Lung (tissue), 12 donors: ENCODE data around the gene ROR1. TPM values are rescaled to one million over a fixed set of nuclear protein-coding genes. Genes with fewer than 3 reads are reported as not detected.
A peak's percentile ranks its signal among the peaks of the same experiment; 100 is the strongest.

ENCODE experiments used
- ATAC-seq: fragments of 200-7000 bp; cut with Tn5 transposase; one replicate; pipeline ENCODE4 v1.9.1; 2020; ENCODE audit warnings: moderate number of reproducible peaks; ENCODE audit not compliant: insufficient read depth, low FRiP score
- DNase-seq, 3 donors: peaks; one replicate each; pipeline ENCODE4 v3.0.0-alpha.2; 2013 to 2017
- H3K27ac ChIP-seq, 2 donors: one replicate each; pipeline ENCODE4 v1.5.1; 2013; ENCODE audit warnings: mild to moderate bottlenecking in 2 of 2, moderate library complexity in 2 of 2, control low read depth in 1 of 2, inconsistent platforms in 1 of 2, low read depth in 1 of 2, low read length in 1 of 2
- H3K27me3 ChIP-seq, 3 donors: one replicate each; pipeline ENCODE4 v1.5.1; 2013; ENCODE audit warnings: low read length in 2 of 3; ENCODE audit not compliant: control insufficient read depth in 3 of 3, insufficient read depth in 3 of 3
- H3K36me3 ChIP-seq, 4 donors: one replicate each; pipeline ENCODE4 v1.5.1; 2013; ENCODE audit warnings: low read length in 4 of 4, mild to moderate bottlenecking in 1 of 4, moderate library complexity in 1 of 4; ENCODE audit not compliant: control insufficient read depth in 4 of 4, insufficient read depth in 4 of 4
- H3K4me1 ChIP-seq, 5 donors: one replicate each; pipeline ENCODE4 v1.5.1; 2013; ENCODE audit warnings: low read length in 5 of 5, mild to moderate bottlenecking in 2 of 5, moderate library complexity in 1 of 5; ENCODE audit not compliant: control insufficient read depth in 5 of 5, insufficient read depth in 5 of 5
- H3K4me3 ChIP-seq: one replicate; pipeline ENCODE4 v1.5.1; 2013; ENCODE audit warnings: mild to moderate bottlenecking, control low read depth, moderate library complexity
- H3K9ac ChIP-seq, 2 donors: one replicate each; pipeline ENCODE4 v1.5.1; 2013; ENCODE audit warnings: low read length in 2 of 2, control low read depth in 1 of 2; ENCODE audit not compliant: insufficient read depth in 1 of 2
- H3K9me3 ChIP-seq, 4 donors: one replicate each; pipeline ENCODE4 v1.5.1; 2013; ENCODE audit warnings: low read length in 3 of 4, mild to moderate bottlenecking in 1 of 4, moderate library complexity in 1 of 4; ENCODE audit not compliant: control insufficient read depth in 4 of 4, insufficient read depth in 3 of 4
- WGBS, 2 donors: extraction: QIAGEN DNeasy Blood & Tissue Kit; methylation state at CpG; one replicate each; pipeline ENCODE4 v1.1.7; 2013; 5-methylcytosine and 5-hydroxymethylcytosine counted together
- polyA plus RNA-seq, 2 donors: library from polyadenylated mRNA; stranded (reverse); fragments of 200-250 nt; gene quantifications; one replicate each; pipeline ENCODE4 v1.2.1, GENCODE V29; 2013
- total RNA-seq, 2 donors: library from RNA; depleted of rRNA in 1 of 2; stranded (reverse); fragments of >200 nt in 1 of 2; gene quantifications; one replicate each; pipeline ENCODE4 v1.2.1, GENCODE V29; 2014 to 2021
- TF ChIP-seq, protein P1 (sequence below): IDR thresholded peaks from 2 replicates; pipeline ENCODE4 v1.5.1; 2012; ENCODE audit warnings: mild to moderate bottlenecking; ENCODE audit errors: control extremely low read depth, extremely low read depth
- donor health status: control.
- donor health status: control.
- donor health status: Bipolar disorder and iron deficiency.
- donor health status: healthy.
- donor health status: DM: yes; HTN: yes; CAD: no.

ROR1 gene
- total and polyA plus RNA-seq, 4 donors, result 2.9 to 47.0 (median 14.0) TPM

- Histone ChIP-seq H3K4me3 (no peak overlapping the region), H3K9ac (no peak overlapping the region), H3K27me3 (no peaks in the 10 kb centered on the region), H3K36me3 (peaks cover 0 to 1% (median 0%) of the 10 kb centered on the region in 4 donors), H3K4me1 (peaks cover 0 to 32% (median 11%) of the 10 kb centered on the region in 5 donors), H3K9me3 (no peaks in the 10 kb centered on the region), H3K27ac (no peak overlapping the region)
- TF ChIP-seq, protein P1, sequence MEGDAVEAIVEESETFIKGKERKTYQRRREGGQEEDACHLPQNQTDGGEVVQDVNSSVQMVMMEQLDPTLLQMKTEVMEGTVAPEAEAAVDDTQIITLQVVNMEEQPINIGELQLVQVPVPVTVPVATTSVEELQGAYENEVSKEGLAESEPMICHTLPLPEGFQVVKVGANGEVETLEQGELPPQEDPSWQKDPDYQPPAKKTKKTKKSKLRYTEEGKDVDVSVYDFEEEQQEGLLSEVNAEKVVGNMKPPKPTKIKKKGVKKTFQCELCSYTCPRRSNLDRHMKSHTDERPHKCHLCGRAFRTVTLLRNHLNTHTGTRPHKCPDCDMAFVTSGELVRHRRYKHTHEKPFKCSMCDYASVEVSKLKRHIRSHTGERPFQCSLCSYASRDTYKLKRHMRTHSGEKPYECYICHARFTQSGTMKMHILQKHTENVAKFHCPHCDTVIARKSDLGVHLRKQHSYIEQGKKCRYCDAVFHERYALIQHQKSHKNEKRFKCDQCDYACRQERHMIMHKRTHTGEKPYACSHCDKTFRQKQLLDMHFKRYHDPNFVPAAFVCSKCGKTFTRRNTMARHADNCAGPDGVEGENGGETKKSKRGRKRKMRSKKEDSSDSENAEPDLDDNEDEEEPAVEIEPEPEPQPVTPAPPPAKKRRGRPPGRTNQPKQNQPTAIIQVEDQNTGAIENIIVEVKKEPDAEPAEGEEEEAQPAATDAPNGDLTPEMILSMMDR, result no peak
- DNase-seq (no peak), ATAC-seq (no peak)
- WGBS, 2 donors, result 51 to 64% methylated on average over 2 of the region's 2 CpGs
These were observed 941 bp upstream of the ROR1 start for GRCh38 chr1:63772876-63773275.

- no peaks in the 10 kb centered on the region for H3K27me3 ChIP-seq
These were observed 362 bp upstream of the ROR1 start for GRCh38 chr1:63773496-63773814.

GRCh38 chr1:63774617-63775417 lies 1.0 kb downstream of the ROR1 start:
- peak overlapping the region; percentile 82 to 93 for H3K27ac ChIP-seq
- DNase-seq (peak; percentile 68 to 84 (median 74)), ATAC-seq (peak; percentile 31)
- no peaks in the 10 kb centered on the region for H3K9me3 ChIP-seq
- peaks cover 0 to 7% (median 0%) of the 10 kb centered on the region in 4 donors for H3K36me3 ChIP-seq
- H3K9ac ChIP-seq, result peak overlapping the region; percentile 0 to 67
- 0 to 1% methylated on average over 71 to 72 of the region's 72 CpGs for WGBS, 2 donors
- H3K4me3 ChIP-seq, result peak overlapping the region; percentile 72
- no peaks in the 10 kb centered on the region for H3K27me3 ChIP-seq
- H3K4me1 ChIP-seq, result peaks cover 0 to 51% (median 11%) of the 10 kb centered on the region in 5 donors
- TF ChIP-seq, protein P1, result no peak

More at GRCh38 chr1:63773496-63773814, 362 bp upstream of the ROR1 start:
- Histone ChIP-seq H3K9ac (peak overlapping the region in 1 of 2 donors; percentile 65), H3K36me3 (peaks cover 0 to 7% (median 0%) of the 10 kb centered on the region in 4 donors), H3K4me1 (peaks cover 0 to 38% (median 11%) of the 10 kb centered on the region in 5 donors), H3K27ac (peak overlapping the region; percentile 13 to 45), H3K4me3 (no peak overlapping the region), H3K9me3 (no peaks in the 10 kb centered on the region)
- ATAC-seq (no peak), DNase-seq (no peak)
- WGBS, 2 donors, result 3 to 4% methylated on average over 9 of the region's 9 CpGs
- TF ChIP-seq, protein P1, result no peak
